Choroid plexus epithelial cell (primary cell): ENCODE results near the gene NEMP2.

Experiments
- DNase-seq: peaks from one replicate; pipeline ENCODE4 v3.0.0-alpha.2; 2010; ENCODE audit warnings: low read depth
- H3K4me3 ChIP-seq: 2 replicates; pipeline ENCODE4 v1.5.1; 2011; ENCODE audit warnings: low read depth, mild to moderate bottlenecking, control low read depth, low read length, moderate library complexity
- TF ChIP-seq, protein P1 (sequence below): conservative IDR thresholded peaks from 2 replicates; pipeline ENCODE4 v1.5.1; 2011; ENCODE audit warnings: low read depth, mild to moderate bottlenecking, control low read depth, inconsistent platforms, low read length, moderate library complexity

NEMP2 gene

DNA sequence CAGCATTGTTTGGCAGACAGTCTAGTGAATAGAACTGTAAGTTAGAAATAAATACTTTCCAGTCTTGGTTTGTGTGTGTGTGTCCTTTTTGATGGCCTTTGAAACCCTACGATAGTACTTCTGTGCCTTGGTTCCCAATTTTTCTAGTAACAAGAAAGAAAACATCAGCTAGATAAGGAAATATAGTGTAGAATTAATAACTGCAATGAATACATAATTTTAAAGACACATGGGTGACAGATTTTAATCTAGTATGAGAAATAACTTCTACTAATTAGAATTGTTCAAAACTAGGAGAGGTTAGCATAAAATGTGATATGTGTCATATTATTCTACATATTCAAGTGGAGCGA, 44.5 kb upstream of the NEMP2 start:
- TF ChIP-seq, protein P1, sequence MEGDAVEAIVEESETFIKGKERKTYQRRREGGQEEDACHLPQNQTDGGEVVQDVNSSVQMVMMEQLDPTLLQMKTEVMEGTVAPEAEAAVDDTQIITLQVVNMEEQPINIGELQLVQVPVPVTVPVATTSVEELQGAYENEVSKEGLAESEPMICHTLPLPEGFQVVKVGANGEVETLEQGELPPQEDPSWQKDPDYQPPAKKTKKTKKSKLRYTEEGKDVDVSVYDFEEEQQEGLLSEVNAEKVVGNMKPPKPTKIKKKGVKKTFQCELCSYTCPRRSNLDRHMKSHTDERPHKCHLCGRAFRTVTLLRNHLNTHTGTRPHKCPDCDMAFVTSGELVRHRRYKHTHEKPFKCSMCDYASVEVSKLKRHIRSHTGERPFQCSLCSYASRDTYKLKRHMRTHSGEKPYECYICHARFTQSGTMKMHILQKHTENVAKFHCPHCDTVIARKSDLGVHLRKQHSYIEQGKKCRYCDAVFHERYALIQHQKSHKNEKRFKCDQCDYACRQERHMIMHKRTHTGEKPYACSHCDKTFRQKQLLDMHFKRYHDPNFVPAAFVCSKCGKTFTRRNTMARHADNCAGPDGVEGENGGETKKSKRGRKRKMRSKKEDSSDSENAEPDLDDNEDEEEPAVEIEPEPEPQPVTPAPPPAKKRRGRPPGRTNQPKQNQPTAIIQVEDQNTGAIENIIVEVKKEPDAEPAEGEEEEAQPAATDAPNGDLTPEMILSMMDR, result no peak
- no peak for DNase-seq
- H3K4me3 ChIP-seq, result no peak overlapping the region

DNA sequence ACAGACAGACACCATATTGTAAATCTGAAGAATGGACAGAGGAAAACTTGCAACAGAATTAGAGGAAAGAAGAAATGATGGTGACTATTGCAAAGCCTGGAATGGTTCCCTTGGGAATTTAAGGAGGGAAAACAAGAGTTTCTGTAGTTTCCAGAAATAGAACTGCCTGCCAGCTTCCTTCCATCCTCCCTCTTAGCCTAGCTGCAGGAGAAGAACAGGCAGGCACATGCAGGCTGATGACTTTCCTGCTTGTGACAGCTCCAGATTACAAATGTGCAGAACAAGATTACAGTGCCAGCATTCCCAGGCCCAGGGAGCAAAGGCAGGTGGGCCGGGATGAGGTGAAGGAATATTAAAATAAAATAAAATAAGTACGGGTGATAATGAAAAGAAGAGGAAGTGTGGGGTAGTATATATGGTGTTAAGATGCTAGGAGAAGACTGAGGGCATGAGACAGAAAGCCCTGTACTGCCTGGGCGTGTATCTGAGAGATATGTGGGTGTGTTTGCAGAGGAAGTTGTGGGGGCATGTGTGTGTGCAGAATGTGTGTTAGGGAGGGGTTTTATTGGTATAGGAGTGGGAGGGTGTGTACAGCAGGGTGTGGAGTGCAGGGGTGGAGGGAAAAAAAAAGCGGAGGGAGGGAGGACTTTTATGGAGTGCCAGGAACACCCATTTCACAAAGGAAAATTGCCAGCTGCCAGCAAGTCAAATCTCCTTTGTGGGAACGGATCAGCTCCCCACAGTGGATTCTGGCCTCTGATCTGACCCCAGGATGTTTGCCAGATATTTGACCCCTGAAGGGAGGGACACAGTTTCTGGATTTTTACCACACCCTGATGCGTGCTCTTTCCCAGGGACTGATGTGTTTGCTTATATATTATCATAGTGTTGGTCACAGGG, 43.9 kb upstream of the NEMP2 start:
- TF ChIP-seq, protein P1, result no peak
- H3K4me3 ChIP-seq, result no peak overlapping the region
- DNase-seq, result peak; percentile 47

DNA sequence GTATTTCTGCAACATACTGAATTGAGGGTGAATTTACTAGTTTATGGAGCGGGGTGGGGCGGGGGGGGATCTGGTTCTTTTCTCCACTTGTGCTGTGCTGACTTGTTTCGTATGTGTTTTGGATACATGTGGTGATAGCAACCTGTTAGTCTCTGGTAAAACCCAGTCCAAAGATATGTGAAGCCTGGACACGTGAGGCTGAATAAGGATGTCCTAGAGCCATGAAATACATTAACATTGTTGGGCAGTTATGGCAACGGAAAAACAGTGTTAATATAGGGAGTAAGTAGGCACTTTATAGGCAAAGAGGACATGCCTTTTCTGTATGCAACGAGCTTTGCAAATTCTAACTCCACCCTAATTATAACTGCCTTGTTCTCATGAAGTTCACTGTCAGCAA, 42.1 kb upstream of the NEMP2 start:
- no peak overlapping the region for H3K4me3 ChIP-seq
- no peak for DNase-seq
- TF ChIP-seq, protein P1, result no peak

- no peak overlapping the region for H3K4me3 ChIP-seq
- TF ChIP-seq, protein P1, result no peak
- no peak for DNase-seq
Observed at GRCh38 chr2:190575263-190575662, 40.7 kb upstream of the NEMP2 start.

DNA sequence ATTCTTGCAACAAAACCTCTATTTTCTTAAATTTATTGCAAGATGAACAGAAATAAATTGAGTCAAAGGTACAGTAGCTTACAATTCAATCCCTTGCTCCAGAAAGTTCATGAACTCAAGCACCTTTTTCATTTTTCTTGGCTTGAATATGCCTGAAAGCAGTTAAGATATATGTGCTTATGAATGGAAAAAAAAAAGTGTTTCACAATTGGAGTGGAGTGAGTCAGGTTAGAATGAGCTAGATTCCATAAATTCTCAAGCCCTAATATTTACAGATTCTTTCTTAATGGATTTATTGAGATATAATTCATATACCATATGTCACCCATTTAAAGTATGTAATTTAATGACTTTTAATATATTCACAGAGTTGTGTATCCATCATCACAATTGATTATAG, 39.6 kb upstream of the NEMP2 start:
- DNase-seq, result peak; percentile 61
- H3K4me3 ChIP-seq, result no peak overlapping the region
- TF ChIP-seq, protein P1, result no peak

DNA sequence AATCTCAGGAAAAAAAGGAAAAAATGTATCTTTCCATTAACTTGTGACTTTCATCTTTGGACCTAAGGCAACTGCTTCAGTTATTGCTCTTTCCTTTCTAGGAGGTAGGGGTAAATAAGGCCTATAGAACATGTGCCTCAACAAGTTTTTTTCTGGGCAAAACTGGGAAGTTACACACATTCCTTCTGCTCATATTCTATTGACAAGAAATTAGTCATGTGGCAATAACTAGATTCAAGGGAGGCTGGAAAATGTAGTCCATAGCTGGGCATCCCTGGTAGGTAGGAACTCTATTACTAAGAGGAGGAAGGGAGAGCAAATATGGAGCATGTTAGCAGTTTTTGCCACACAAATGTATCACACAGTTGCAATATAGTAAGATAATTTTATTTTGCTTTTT, 37.7 kb upstream of the NEMP2 start:
- no peak overlapping the region for H3K4me3 ChIP-seq
- no peak for DNase-seq
- TF ChIP-seq, protein P1, result no peak

GRCh38 chr2:190571686-190572085, 37.2 kb upstream of the NEMP2 start:
- TF ChIP-seq, protein P1, result no peak
- H3K4me3 ChIP-seq, result no peak overlapping the region
- DNase-seq, result no peak
